Measurements from ENCODE around the gene PAQR5. TPM values are rescaled to one million over a fixed set of nuclear protein-coding genes. Genes with fewer than 3 reads are reported as not detected.

PAQR5 gene
- total RNA-seq, 2 donors from 2014 or later: 0.74 to 5.0 TPM

DNA sequence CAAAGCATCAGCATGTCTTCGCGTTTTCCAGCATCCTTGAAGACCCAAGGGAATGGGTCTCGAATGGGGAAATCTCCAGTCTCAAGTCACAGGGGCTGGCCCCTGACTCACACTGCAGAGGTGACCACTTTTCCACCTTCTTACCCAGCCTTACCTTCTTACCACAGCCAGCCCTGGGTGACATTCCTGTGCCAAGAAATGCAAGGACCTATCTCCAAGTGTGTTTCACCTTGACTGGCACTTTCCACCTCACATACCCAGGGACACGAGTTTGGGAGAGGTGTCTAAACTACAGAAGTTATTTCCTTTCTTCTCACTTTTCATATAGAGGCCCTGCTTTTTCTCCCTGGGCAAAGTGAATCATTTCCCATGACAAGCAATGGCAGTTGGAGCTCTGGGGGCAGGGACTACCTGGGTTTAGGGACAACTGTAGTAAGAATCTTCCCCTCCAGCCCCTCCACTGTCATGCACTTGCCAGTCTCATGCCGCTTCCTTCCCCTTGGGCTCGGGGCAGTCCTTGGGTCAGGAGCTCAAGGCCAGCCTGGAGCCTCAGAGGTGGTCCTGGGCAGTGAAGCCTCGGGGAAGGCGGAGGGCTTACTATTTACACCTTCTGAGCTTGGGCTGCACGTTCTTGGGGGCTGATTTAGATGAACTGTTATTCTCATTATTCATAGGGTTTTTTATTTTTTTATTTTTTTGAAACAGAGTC lies 16.8 kb downstream of the PAQR5 start:
- Histone ChIP-seq H3K27me3 (no peaks in the 10 kb centered on the region), H3K4me1 (no peaks in the 10 kb centered on the region), H3K9me3 (no peaks in the 10 kb centered on the region), H3K4me3 (no peak overlapping the region), H3K36me3 (no peaks in the 10 kb centered on the region), H3K27ac (no peak overlapping the region)
- no peak for DNase-seq (ENCODE audit: low spot score)
- TF ChIP-seq, protein P1, sequence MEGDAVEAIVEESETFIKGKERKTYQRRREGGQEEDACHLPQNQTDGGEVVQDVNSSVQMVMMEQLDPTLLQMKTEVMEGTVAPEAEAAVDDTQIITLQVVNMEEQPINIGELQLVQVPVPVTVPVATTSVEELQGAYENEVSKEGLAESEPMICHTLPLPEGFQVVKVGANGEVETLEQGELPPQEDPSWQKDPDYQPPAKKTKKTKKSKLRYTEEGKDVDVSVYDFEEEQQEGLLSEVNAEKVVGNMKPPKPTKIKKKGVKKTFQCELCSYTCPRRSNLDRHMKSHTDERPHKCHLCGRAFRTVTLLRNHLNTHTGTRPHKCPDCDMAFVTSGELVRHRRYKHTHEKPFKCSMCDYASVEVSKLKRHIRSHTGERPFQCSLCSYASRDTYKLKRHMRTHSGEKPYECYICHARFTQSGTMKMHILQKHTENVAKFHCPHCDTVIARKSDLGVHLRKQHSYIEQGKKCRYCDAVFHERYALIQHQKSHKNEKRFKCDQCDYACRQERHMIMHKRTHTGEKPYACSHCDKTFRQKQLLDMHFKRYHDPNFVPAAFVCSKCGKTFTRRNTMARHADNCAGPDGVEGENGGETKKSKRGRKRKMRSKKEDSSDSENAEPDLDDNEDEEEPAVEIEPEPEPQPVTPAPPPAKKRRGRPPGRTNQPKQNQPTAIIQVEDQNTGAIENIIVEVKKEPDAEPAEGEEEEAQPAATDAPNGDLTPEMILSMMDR (IDR thresholded peaks at IDR 0.05): no peak

DNA sequence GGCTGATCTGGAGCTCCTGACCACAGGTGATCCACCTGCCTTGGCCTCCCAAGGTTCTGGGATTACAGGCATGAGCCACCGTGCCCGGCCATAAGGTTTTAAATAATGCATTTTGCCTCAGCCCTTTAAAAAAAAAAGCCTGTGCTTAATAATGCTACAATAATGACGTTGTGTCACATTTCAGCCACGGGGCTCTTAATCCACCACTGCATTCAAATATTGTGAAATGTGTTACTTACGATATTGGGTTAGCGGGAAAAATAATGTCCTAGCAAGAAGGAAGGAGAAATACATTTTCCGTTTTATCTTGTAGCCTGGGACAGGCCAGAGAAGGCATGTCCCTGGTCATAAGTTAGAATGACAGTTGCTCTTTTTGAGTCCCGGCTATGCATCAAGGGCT lies 17.6 kb downstream of the PAQR5 start:
- no peaks in the 10 kb centered on the region for H3K4me1 ChIP-seq
- H3K27me3 ChIP-seq: no peaks in the 10 kb centered on the region
- H3K9me3 ChIP-seq: no peaks in the 10 kb centered on the region
- H3K36me3 ChIP-seq: no peaks in the 10 kb centered on the region
- no peak overlapping the region for H3K27ac ChIP-seq
- TF ChIP-seq, protein P1 (IDR thresholded peaks at IDR 0.05): no peak
- no peak overlapping the region for H3K4me3 ChIP-seq
- no peak for DNase-seq (ENCODE audit: low spot score)

DNA sequence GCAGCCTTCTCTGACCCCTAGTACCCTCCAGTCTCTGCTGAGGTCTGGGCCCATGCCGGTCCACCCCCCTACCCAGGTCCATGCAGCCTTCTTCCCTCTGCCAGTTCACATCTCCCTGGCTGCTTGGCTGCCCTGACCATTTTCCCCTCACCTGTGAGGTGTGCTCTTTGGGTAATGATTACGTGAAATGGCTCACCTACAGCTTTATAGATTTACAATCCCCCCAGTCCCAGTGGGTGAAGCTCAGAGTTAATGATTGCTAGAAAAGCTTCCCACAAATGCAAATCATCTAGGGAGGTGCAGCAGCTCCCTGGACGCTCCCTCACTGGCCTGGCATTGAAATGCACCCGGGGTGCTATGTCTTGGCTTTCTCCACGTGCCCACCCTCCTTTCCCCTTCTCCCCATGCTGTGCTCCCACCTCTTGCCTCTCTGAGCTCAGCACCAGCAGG lies 18.7 kb downstream of the PAQR5 start:
- TF ChIP-seq, protein P1 (IDR thresholded peaks at IDR 0.05): no peak
- no peaks in the 10 kb centered on the region for H3K4me1 ChIP-seq
- DNase-seq (ENCODE audit: low spot score): no peak
- H3K27ac ChIP-seq: no peak overlapping the region
- H3K36me3 ChIP-seq: no peaks in the 10 kb centered on the region
- no peaks in the 10 kb centered on the region for H3K27me3 ChIP-seq
- no peaks in the 10 kb centered on the region for H3K9me3 ChIP-seq
- no peak overlapping the region for H3K4me3 ChIP-seq

DNA sequence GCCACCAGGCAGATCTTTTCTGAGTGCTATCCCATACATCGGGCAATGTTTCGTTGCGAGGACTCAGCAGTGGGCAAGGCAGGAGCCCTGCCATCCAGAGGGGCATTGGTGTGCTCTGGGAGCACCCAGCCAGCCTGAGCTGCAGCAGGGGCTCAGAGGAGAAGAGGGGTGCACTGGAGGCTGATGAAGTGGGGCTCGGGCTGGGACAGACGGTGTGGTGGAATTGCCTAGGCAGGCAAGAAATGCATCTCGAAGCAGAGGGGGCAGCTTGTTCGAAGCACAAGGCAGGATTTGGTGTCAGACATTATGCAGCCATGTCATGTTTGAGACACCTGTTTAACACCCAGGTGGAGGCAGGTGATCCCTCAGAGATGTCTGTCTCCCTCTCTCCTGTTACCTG lies 19.3 kb downstream of the PAQR5 start:
- Histone ChIP-seq H3K4me3 (no peak overlapping the region), H3K9me3 (no peaks in the 10 kb centered on the region), H3K36me3 (no peaks in the 10 kb centered on the region), H3K27me3 (no peaks in the 10 kb centered on the region), H3K4me1 (no peaks in the 10 kb centered on the region), H3K27ac (no peak overlapping the region)
- DNase-seq (ENCODE audit: low spot score): no peak
- TF ChIP-seq, protein P1 (IDR thresholded peaks at IDR 0.05): no peak

DNA sequence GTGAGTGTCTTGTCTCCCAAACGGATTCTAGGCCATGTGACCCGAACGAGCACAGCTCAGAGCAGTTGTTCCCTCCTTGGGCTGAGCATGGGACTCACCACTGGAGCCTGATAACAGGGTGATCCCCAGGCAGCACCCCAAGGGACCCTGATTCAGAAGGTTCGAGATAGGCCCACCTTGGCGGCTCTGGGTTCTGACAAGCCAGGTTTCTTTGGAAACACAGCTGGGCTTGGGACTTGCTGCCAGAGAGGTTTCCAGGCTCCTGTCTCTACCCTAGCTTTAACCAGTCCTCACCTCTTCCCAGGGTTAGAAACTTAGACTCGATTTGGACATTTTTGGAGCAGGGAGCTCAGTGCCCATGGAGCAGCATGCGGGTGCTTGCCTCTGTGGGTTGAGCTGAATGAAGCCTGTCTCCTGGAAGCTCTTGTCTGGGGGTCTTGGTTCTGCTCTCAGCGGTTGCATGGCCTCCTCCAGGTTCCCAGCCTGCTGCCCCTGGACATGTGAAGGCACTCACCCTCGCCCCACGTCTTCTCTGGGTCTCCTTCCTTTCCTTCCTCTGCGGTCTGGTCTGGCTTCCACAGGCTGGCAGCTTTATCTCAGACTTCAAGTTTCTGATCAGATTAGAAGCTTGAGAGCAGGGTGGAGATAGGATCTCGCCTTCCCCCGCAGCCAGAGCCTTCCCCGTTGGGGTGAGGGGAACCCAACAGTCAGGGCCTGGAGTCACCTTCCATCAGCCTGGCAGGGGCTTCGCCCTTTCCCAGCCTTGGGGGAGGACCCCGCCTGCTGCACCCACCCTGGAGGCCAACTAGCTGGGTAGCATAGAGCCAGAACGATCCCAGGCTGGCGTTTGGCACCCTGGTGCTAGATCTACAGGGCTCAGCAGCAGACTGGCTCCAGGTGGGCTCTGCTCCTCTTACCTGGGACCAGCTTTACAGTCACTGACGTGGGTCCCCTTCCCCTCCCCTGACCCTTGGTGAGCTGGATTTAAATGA lies 21.0 kb downstream of the PAQR5 start:
- Histone ChIP-seq H3K4me3 (no peak overlapping the region), H3K4me1 (no peaks in the 10 kb centered on the region), H3K36me3 (no peaks in the 10 kb centered on the region), H3K27ac (no peak overlapping the region), H3K9me3 (no peaks in the 10 kb centered on the region), H3K27me3 (no peaks in the 10 kb centered on the region)
- TF ChIP-seq, protein P1 (IDR thresholded peaks at IDR 0.05): no peak
- no peak for DNase-seq (ENCODE audit: low spot score)

Measured in right atrium auricular region (tissue), 2 donors.